Suppressor macrophage treated with lipopolysaccharide for 4 hours (primary cell): ENCODE results near the gene KANSL1.

Experiments
- DNase-seq: peaks from one replicate; pipeline ENCODE4 v3.0.0-alpha.2; 2020

KANSL1 gene

GRCh38 chr17:45992904-45993303 lies 200.3 kb downstream of the KANSL1 start:
- no peak for DNase-seq

GRCh38 chr17:45992175-45992574 lies 201.1 kb downstream of the KANSL1 start:
- no peak for DNase-seq

DNA sequence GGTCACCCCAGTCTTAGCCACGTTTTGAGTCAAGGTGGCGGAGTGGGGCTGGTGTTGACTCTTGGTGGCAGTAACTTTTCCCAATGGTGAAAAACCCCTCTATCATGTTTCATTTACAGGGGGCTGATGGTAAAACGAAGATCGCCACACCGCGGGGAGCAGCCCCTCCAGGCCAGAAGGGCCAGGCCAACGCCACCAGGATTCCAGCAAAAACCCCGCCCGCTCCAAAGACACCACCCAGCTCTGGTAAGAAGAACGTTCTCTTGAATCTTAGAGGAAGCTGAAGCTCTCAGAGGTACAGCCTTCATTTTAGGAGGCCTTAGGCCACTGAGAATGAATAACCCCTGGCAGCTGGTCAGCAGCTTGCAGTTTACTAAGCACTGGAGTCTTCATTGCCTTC lies 201.9 kb downstream of the KANSL1 start:
- DNase-seq: no peak

DNA sequence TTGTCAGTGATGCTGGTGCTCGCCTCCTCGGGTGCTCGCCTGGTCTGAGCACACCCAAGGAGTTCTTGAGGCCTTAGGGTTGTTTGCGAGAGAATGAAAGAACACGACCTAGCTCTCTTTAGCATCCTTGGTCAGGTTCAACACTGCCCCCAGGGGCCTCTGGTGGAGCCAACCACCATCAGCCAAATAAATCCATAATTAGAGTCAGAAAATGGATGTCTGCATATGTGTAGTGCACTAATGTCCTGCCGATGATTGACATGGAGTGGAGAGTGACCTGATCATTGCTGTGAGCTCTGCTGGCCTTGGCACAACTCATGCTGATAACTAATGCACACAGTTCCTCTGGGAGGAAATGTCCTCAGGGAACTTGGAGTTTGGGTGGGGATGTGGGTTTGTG lies 202.3 kb downstream of the KANSL1 start:
- no peak for DNase-seq

DNA sequence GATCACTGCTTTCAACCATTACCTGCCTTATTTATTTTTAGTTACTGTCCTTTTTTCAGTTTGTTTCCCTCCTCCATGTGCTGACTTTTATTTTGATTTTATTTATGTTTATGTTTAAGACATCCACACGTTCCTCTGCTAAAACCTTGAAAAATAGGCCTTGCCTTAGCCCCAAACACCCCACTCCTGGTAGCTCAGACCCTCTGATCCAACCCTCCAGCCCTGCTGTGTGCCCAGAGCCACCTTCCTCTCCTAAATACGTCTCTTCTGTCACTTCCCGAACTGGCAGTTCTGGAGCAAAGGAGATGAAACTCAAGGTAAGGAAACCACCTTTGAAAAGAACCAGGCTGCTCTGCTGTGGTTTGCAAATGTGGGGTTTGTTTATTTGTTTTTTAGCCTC lies 203.5 kb downstream of the KANSL1 start:
- no peak for DNase-seq

- DNase-seq: no peak
These were observed 205.5 kb downstream of the KANSL1 start for GRCh38 chr17:45987706-45988105.

DNA sequence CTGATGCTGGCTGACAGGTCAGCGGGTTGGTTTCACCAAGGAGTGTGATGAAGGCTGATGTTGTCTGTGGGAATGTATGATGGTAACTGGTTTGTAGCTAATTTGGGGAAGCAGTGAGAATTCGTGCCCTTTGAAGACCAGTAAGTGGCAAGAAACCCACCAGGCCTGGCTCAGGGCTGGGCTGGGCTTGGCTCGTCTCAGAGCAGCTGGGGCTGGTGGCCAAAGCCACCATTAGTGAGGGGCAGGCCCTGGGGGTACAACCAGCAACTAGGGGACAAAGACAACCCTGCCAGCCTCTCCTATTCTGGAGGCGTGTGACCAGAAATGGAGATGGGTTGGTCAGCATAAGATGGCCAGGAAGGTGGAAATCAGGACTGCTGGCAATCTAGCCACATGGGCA lies 207.2 kb downstream of the KANSL1 start:
- no peak for DNase-seq

DNA sequence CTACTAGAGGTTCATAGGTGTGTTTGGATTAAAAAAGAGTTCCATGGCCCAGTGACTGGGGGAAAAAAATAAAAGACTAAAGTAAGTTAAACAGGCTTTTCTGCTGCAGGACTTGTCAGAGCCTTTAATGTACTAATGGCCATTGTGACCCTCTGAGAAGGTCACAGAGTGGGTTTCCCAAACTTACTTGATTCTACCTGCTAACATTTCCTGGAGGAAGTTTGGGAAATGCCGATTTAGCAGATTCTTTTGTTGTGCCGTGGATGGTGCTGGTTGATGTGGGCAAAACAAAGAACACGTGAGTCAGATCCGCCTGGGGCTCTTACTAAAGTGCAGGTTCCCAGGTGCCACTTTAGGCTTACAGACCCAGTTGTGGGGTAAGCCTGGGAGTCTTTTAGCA lies 207.8 kb downstream of the KANSL1 start:
- DNase-seq: no peak

GRCh38 chr17:45984368-45984767 lies 208.9 kb downstream of the KANSL1 start:
- no peak for DNase-seq

- no peak for DNase-seq
These were observed 209.5 kb downstream of the KANSL1 start for GRCh38 chr17:45983614-45984310.

DNA sequence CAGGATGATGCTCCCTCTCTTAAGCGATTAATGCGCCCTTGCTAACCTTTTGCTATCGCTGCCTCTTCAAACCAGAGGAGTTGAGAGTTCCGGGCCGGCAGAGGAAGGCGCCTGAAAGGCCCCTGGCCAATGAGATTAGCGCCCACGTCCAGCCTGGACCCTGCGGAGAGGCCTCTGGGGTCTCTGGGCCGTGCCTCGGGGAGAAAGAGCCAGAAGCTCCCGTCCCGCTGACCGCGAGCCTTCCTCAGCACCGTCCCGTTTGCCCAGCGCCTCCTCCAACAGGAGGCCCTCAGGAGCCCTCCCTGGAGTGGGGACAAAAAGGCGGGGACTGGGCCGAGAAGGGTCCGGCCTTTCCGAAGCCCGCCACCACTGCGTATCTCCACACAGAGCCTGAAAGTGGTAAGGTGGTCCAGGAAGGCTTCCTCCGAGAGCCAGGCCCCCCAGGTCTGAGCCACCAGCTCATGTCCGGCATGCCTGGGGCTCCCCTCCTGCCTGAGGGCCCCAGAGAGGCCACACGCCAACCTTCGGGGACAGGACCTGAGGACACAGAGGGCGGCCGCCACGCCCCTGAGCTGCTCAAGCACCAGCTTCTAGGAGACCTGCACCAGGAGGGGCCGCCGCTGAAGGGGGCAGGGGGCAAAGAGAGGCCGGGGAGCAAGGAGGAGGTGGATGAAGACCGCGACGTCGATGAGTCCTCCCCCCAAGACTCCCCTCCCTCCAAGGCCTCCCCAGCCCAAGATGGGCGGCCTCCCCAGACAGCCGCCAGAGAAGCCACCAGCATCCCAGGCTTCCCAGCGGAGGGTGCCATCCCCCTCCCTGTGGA lies 210.2 kb downstream of the KANSL1 start:
- DNase-seq: no peak

DNA sequence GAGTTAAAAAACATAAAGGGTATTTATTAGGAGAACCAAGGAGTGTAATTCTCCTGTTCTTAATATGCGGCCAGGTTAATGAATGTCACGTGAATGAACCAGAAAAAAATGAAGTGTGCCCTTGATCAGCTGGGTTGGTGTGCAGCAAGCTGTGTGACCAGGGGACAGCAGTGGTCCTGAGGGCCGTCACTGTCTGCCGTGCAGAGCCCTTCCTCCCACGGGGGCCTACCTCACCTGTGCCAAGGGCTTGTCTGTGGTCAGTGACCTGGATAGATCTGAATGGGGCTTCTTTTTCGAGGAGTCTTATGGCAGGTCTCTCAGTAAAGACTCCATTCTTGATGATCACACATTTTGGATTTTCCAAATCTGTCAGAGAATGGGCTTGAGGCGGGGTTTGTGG lies 211.9 kb downstream of the KANSL1 start:
- DNase-seq: no peak

- DNase-seq: no peak
These were observed 212.4 kb downstream of the KANSL1 start for GRCh38 chr17:45980855-45981254.
